ENCODE data around the gene MCF2L.

MCF2L gene

GRCh38 chr13:113117335-113117872 lies 148.4 kb downstream of the MCF2L start:
- H3K4me1 ChIP-seq: no peaks in the 10 kb centered on the region
- no peaks in the 10 kb centered on the region for H3K9me3 ChIP-seq
- H3K4me3 ChIP-seq (ENCODE audit: low read depth, low read length): no peak overlapping the region
- H3K27me3 ChIP-seq: no peaks in the 10 kb centered on the region; the same call in 1 of the 2 replicates
- no peaks in the 10 kb centered on the region for H3K36me3 ChIP-seq
- TF ChIP-seq, protein P1, sequence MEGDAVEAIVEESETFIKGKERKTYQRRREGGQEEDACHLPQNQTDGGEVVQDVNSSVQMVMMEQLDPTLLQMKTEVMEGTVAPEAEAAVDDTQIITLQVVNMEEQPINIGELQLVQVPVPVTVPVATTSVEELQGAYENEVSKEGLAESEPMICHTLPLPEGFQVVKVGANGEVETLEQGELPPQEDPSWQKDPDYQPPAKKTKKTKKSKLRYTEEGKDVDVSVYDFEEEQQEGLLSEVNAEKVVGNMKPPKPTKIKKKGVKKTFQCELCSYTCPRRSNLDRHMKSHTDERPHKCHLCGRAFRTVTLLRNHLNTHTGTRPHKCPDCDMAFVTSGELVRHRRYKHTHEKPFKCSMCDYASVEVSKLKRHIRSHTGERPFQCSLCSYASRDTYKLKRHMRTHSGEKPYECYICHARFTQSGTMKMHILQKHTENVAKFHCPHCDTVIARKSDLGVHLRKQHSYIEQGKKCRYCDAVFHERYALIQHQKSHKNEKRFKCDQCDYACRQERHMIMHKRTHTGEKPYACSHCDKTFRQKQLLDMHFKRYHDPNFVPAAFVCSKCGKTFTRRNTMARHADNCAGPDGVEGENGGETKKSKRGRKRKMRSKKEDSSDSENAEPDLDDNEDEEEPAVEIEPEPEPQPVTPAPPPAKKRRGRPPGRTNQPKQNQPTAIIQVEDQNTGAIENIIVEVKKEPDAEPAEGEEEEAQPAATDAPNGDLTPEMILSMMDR (IDR thresholded peaks at IDR 0.05; ENCODE audit: low read depth, low read length): no peak
- DNase-seq: peak; percentile 4

DNA sequence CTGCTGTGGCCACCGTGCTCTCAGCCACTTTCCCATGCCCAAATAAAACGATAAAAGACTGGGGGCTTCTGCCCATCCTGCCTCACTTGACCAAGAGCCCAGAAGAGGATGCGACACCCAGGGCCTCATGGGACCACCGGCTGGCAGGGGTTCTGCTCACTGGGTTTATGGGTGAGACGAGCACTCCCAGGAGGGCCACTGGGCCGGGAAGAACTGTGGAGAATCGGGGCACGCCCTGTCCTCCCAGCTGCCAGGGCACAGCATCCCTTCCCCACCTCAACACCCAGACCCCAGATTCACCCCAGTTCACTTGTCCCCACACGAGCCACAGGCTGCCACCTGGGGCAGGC lies 148.9 kb downstream of the MCF2L start:
- TF ChIP-seq, protein P1 (IDR thresholded peaks at IDR 0.05; ENCODE audit: low read depth, low read length): no peak

DNA sequence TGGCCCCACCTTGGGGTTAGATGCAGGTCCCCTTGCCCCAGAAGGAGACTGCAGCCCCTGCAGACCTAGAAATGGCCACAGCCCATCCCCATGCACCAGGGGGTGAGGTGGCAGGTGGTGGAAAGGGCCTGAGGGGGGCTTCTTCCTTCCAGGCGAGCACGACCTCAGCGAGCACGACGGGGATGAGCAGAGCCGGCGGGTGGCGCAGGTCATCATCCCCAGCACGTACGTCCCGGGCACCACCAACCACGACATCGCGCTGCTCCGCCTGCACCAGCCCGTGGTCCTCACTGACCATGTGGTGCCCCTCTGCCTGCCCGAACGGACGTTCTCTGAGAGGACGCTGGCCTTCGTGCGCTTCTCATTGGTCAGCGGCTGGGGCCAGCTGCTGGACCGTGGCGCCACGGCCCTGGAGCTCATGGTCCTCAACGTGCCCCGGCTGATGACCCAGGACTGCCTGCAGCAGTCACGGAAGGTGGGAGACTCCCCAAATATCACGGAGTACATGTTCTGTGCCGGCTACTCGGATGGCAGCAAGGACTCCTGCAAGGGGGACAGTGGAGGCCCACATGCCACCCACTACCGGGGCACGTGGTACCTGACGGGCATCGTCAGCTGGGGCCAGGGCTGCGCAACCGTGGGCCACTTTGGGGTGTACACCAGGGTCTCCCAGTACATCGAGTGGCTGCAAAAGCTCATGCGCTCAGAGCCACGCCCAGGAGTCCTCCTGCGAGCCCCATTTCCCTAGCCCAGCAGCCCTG lies 149.4 kb downstream of the MCF2L start:
- DNase-seq: no peak
- H3K36me3 ChIP-seq: no peaks in the 10 kb centered on the region
- no peak overlapping the region for H3K4me3 ChIP-seq (ENCODE audit: low read depth, low read length)
- peaks cover 4% of the 10 kb centered on the region; the same call in 1 of the 2 replicates for H3K4me1 ChIP-seq
- no peaks in the 10 kb centered on the region for H3K9me3 ChIP-seq
- no peaks in the 10 kb centered on the region; the same call in 1 of the 2 replicates for H3K27me3 ChIP-seq
- TF ChIP-seq, protein P1 (IDR thresholded peaks at IDR 0.05; ENCODE audit: low read depth, low read length): no peak

More for the DNA sequence above, 148.9 kb downstream of the MCF2L start:
- Histone ChIP-seq H3K27me3 (no peaks in the 10 kb centered on the region; the same call in 1 of the 2 replicates), H3K4me1 (peaks cover 3% of the 10 kb centered on the region; the same call in 1 of the 2 replicates), H3K9me3 (no peaks in the 10 kb centered on the region), H3K36me3 (no peaks in the 10 kb centered on the region), H3K4me3 (ENCODE audit: low read depth, low read length) (no peak overlapping the region)
- no peak for DNase-seq

GRCh38 chr13:113119166-113119821 lies 150.3 kb downstream of the MCF2L start:
- H3K4me1 ChIP-seq: peaks cover 4% of the 10 kb centered on the region; the same call in 1 of the 2 replicates
- no peak for DNase-seq
- TF ChIP-seq, protein P1 (IDR thresholded peaks at IDR 0.05; ENCODE audit: low read depth, low read length): no peak
- H3K27me3 ChIP-seq: no peaks in the 10 kb centered on the region; the same call in 1 of the 2 replicates
- H3K4me3 ChIP-seq (ENCODE audit: low read depth, low read length): no peak overlapping the region
- no peaks in the 10 kb centered on the region for H3K36me3 ChIP-seq
- H3K9me3 ChIP-seq: no peaks in the 10 kb centered on the region

DNA sequence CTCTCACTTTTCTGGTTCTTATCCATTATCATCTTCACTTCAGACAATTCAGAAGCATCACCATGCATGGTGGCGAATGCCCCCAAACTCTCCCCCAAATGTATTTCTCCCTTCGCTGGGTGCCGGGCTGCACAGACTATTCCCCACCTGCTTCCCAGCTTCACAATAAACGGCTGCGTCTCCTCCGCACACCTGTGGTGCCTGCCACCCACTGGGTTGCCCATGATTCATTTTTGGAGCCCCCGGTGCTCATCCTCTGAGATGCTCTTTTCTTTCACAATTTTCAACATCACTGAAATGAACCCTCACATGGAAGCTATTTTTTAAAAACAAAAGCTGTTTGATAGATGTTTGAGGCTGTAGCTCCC lies 150.8 kb downstream of the MCF2L start:
- H3K27me3 ChIP-seq: no peaks in the 10 kb centered on the region
- no peak for DNase-seq
- TF ChIP-seq, protein P1 (IDR thresholded peaks at IDR 0.05; ENCODE audit: low read depth, low read length): no peak

More for the DNA sequence above, 150.8 kb downstream of the MCF2L start:
- Histone ChIP-seq H3K4me1 (peaks cover 4% of the 10 kb centered on the region; the same call in 1 of the 2 replicates), H3K36me3 (no peaks in the 10 kb centered on the region), H3K9me3 (no peaks in the 10 kb centered on the region), H3K4me3 (ENCODE audit: low read depth, low read length) (no peak overlapping the region)
